ENCODE results near the gene MAN2B2. TPM values are rescaled to one million over a fixed set of nuclear protein-coding genes. Genes with fewer than 3 reads are reported as not detected.

Gene MAN2B2
- total RNA-seq, 1 donor from 2014 or later, result 4.7 TPM

DNA sequence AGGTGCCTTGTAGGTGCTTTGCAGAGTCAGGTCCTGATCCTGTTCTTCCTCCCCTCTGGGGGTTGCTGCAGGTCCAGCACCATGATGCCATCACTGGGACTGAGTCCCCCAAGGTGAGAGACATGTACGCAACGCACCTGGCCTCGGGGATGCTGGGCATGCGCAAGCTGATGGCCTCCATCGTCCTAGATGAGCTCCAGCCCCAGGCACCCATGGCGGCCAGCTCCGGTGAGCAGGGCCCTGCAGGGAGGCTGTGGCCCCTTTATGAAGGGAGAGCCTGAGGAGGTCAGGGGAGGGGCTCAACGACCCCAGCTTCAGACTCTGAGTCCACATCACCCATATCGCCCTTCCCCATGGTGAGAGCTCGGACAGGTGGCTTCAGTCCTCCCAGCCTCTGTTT lies 23.1 kb downstream of the MAN2B2 start:
- FAIRE-seq (peak; percentile 81), DNase-seq (ENCODE audit: low read depth) (no peak)
- no peak for TF ChIP-seq CTCF (IDR thresholded peaks at IDR 0.05; ENCODE audit: insufficient read depth, low read length, severe bottlenecking)
- H3K27me3 ChIP-seq (ENCODE audit: control insufficient read depth, insufficient read depth, low read length), result no peaks in the 10 kb centered on the region
- peaks cover 6% of the 10 kb centered on the region for H3K36me3 ChIP-seq (ENCODE audit: control insufficient read depth, insufficient read depth, low read length)
- no peak overlapping the region for H3K4me3 ChIP-seq (ENCODE audit: low read depth, low read length)

GRCh38 chr4:6598641-6599040 lies 23.7 kb downstream of the MAN2B2 start:
- Histone ChIP-seq H3K27me3 (ENCODE audit: control insufficient read depth, insufficient read depth, low read length) (no peaks in the 10 kb centered on the region), H3K36me3 (ENCODE audit: control insufficient read depth, insufficient read depth, low read length) (peaks cover 4% of the 10 kb centered on the region), H3K4me3 (ENCODE audit: low read depth, low read length) (no peak overlapping the region)
- DNase-seq (ENCODE audit: low read depth) (no peak), FAIRE-seq (no peak)
- TF ChIP-seq CTCF (IDR thresholded peaks at IDR 0.05; ENCODE audit: insufficient read depth, low read length, severe bottlenecking), result no peak

GRCh38 chr4:6601661-6602250 lies 26.8 kb downstream of the MAN2B2 start:
- FAIRE-seq, result peak; percentile 43
- no peaks in the 10 kb centered on the region for H3K27me3 ChIP-seq (ENCODE audit: control insufficient read depth, insufficient read depth, low read length)
- TF ChIP-seq CTCF (IDR thresholded peaks at IDR 0.05; ENCODE audit: insufficient read depth, low read length, severe bottlenecking), result no peak
- DNase-seq (ENCODE audit: low read depth), result no peak
- no peak overlapping the region for H3K4me3 ChIP-seq (ENCODE audit: low read depth, low read length)
- peaks cover 10% of the 10 kb centered on the region for H3K36me3 ChIP-seq (ENCODE audit: control insufficient read depth, insufficient read depth, low read length)

DNA sequence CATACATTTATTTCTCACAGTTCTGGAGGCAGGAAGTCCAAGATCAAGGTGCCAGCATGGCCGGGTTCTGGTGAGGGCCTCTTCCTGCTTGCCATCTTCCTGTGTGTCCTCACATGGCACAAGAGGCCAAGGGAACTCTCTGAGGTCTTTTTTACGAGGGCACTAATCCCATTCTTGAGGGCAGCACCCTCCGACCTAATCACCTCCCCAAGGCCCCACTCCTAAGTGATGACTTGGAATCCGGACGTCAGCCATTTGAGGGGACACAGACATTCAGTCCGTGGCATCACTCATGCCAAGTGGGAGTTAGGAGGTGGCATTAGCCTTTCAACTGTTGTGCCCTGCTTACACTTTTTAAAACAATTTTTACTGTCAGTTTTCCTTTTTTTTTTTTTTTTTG lies 27.3 kb downstream of the MAN2B2 start:
- Histone ChIP-seq H3K36me3 (ENCODE audit: control insufficient read depth, insufficient read depth, low read length) (peaks cover 8% of the 10 kb centered on the region), H3K27me3 (ENCODE audit: control insufficient read depth, insufficient read depth, low read length) (no peaks in the 10 kb centered on the region), H3K4me3 (ENCODE audit: low read depth, low read length) (no peak overlapping the region)
- no peak for DNase-seq (ENCODE audit: low read depth)
- no peak for FAIRE-seq
- no peak for TF ChIP-seq CTCF (IDR thresholded peaks at IDR 0.05; ENCODE audit: insufficient read depth, low read length, severe bottlenecking)

DNA sequence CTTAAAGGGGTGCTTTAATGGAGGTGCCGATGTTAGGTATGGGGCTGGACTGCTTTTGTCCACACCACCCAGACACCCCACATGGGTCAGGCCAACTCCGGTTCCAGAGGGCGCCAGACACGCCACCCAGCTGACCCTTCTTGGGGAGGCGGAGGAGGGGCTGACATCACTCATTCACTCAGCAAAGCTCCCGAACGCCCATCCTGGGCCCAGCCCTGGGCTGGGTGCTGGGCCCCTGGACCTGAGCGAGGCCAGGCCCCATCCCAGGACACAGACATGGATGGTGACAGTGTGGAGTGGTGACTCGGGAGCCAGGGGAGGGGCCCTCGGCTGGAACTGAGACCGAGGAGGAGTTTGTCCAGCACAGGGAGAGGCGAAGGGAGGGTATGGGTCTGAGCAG lies 28.1 kb downstream of the MAN2B2 start:
- FAIRE-seq (no peak), DNase-seq (ENCODE audit: low read depth) (no peak)
- TF ChIP-seq CTCF (IDR thresholded peaks at IDR 0.05; ENCODE audit: insufficient read depth, low read length, severe bottlenecking), result no peak
- H3K4me3 ChIP-seq (ENCODE audit: low read depth, low read length), result no peak overlapping the region
- no peaks in the 10 kb centered on the region for H3K27me3 ChIP-seq (ENCODE audit: control insufficient read depth, insufficient read depth, low read length)
- peaks cover 8% of the 10 kb centered on the region for H3K36me3 ChIP-seq (ENCODE audit: control insufficient read depth, insufficient read depth, low read length)

- DNase-seq (ENCODE audit: low read depth), result no peak
- no peak overlapping the region for H3K4me3 ChIP-seq (ENCODE audit: low read depth, low read length)
- no peak for TF ChIP-seq CTCF (IDR thresholded peaks at IDR 0.05; ENCODE audit: insufficient read depth, low read length, severe bottlenecking)
- no peak for FAIRE-seq
- peaks cover 10% of the 10 kb centered on the region for H3K36me3 ChIP-seq (ENCODE audit: control insufficient read depth, insufficient read depth, low read length)
- H3K27me3 ChIP-seq (ENCODE audit: control insufficient read depth, insufficient read depth, low read length), result no peaks in the 10 kb centered on the region
Measured at GRCh38 chr4:6605114-6605513, 30.1 kb downstream of the MAN2B2 start.
